ENCODE measurements around the gene STON2.

STON2 gene

DNA sequence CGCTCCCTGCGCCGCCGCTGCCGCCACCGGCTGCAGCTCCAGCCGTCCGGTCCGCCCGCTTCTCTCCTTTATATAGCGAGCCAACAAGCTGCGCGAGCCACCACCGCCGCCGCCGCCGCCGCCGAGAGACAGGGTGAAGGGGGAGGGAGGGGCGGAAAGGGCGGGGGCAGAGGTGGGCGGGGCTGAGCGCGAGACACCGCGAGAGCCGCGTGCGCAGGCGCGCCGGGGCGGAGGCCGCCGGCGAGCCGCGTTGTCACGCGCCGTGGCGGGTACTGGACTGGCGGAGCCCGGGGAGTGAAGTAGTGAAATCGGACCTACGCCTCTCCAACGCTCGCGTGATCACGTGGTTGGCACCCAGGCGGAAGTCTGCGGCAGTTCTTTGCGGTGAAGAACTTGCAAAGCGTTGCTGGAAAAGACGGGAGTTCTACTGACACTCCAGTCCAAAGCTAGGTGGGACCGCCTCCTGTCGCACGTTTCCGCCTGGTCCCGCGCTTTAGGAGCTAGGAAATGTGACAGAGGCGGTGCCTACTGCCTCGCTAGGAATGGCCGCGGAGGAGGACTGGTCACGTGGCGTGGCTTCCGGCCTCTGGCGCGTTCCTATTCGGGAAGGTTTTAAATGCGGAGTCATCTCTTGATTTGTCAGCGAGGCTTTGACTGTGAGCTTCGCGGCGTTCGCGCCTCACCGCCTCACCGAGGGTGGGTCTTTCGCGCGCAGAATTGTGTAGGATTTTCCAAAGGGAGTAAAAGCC, 179.1 kb downstream of the STON2 start, which contains the start of gene GTF2A1:
TSS of gene GTF2A1 (minus strand) at position 130 of the 749 bp plus-strand sequence. CDS start 441 bp downstream, outside the sequence.
- TF ChIP-seq ZFX (IDR thresholded peaks at IDR 0.05): no peak
- TF ChIP-seq, protein P1, sequence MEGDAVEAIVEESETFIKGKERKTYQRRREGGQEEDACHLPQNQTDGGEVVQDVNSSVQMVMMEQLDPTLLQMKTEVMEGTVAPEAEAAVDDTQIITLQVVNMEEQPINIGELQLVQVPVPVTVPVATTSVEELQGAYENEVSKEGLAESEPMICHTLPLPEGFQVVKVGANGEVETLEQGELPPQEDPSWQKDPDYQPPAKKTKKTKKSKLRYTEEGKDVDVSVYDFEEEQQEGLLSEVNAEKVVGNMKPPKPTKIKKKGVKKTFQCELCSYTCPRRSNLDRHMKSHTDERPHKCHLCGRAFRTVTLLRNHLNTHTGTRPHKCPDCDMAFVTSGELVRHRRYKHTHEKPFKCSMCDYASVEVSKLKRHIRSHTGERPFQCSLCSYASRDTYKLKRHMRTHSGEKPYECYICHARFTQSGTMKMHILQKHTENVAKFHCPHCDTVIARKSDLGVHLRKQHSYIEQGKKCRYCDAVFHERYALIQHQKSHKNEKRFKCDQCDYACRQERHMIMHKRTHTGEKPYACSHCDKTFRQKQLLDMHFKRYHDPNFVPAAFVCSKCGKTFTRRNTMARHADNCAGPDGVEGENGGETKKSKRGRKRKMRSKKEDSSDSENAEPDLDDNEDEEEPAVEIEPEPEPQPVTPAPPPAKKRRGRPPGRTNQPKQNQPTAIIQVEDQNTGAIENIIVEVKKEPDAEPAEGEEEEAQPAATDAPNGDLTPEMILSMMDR (conservative IDR thresholded peaks at IDR 0.05): no peak
- peak within 1 kb of the TSS; percentile 90 for H3K27ac ChIP-seq

DNA sequence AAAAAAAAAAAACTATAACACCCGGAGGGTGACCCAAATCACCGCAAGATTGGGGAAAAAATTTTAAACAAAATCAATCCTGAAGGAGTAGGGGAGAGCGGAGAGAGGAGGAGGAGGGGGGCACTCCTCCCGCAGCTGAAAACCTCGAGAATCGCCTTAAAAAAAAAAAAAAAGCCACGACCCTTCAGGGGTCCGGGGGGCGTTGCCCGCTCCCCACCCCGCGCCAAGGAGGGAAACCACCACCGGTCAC, 179.6 kb downstream of the STON2 start:
- peak overlapping the region; percentile 90 for H3K27ac ChIP-seq
- TF ChIP-seq, protein P1 (conservative IDR thresholded peaks at IDR 0.05): no peak
- no peak for TF ChIP-seq ZFX (IDR thresholded peaks at IDR 0.05)

DNA sequence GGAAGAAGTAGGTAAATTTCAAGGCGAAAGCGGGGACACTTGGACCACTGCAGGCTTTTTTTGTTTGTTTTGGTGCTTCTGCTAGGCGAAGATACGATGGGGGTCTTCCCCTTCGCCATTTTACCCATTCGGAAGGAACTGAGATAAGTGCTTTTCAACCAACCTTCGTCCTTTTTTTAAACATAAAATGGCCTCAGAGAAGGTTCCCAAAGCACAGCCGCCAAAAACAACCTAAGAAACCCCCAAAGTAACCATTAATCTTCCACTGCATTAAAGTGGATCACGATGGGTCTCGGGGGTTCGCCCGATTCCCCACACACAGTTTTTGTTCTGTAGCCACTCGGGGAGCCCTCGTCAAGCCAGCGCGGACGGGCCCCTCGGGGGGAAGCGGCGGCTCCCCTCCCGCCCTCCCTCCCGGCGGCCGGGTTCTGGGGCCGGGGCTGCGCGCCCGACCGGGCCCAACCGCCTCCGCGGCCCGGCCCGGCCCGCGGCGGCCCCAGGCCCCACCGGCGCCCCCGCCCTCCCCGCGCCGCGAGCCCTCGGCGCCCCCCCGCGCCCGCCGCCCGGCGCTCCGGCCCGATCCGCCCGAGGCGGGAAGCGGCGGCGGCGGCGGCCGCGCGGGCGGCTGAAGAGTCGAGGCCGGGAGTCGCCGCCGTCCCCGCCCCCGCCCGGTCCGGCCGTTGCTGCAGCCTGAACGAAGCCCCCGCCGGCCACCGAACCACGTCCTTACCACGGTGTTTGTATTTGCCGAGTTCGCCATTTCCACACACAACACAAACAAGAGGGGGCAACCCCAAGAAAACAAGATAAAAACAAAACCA, 180.2 kb downstream of the STON2 start:
- peak overlapping the region; percentile 90 for H3K27ac ChIP-seq
- TF ChIP-seq, protein P1 (conservative IDR thresholded peaks at IDR 0.05): no peak
- peak; percentile 24; the same call in 1 of the 2 replicates for TF ChIP-seq ZFX (IDR thresholded peaks at IDR 0.05)

DNA sequence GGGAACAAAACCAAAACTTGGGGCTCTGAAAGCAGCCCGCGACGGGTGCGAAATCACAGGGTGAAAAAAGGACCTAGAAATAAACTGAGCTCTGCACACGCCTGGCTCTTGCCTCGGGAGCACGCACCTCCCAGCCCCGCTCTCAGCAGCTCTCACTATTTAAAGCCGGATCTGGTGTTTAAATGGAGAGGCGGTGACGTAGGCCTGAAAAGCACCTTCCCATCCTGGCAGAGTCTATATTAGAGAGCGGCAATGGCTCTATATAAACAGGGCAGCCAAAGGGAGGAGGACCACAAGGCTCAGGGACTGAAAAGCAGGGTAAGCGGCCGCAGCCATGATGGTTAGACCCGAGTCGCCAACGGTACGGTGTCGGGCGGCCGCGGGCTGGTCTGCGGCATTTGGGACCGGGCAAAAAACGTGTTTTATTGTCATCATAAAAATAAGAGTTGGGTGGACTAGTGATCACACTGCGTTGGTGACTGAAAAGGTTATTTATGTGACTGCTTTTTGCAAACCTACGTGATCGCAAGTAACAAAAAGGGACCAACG, 180.8 kb downstream of the STON2 start:
- TF ChIP-seq ZFX (IDR thresholded peaks at IDR 0.05): no peak
- TF ChIP-seq, protein P1 (conservative IDR thresholded peaks at IDR 0.05): no peak
- peak overlapping the region; percentile 90 for H3K27ac ChIP-seq

- no peak overlapping the region for H3K27ac ChIP-seq
- TF ChIP-seq, protein P1 (conservative IDR thresholded peaks at IDR 0.05): 0 out of 2 replicates have a peak, but pooled peaks have one; percentile 12
- TF ChIP-seq ZFX (IDR thresholded peaks at IDR 0.05): no peak
These were observed 188.3 kb downstream of the STON2 start for GRCh38 chr14:81211844-81212243.

All from C4-2B (cell line).